Dermis blood vessel endothelial cell (primary cell): ENCODE results near the gene HOXA9. TPM values are rescaled to one million over a fixed set of nuclear protein-coding genes. Genes with fewer than 3 reads are reported as not detected.

Experiments
- DNase-seq: peaks from one replicate; pipeline ENCODE4 v3.0.0; 2010
- total RNA-seq: library from RNA; depleted of rRNA; stranded (reverse); fragments of >200 nt; gene quantifications from 2 replicates; pipeline ENCODE4 v1.2.3, GENCODE V29; 2014

HOXA9 gene
- total RNA-seq, 1 donor from 2014 or later = 9.0 TPM

DNA sequence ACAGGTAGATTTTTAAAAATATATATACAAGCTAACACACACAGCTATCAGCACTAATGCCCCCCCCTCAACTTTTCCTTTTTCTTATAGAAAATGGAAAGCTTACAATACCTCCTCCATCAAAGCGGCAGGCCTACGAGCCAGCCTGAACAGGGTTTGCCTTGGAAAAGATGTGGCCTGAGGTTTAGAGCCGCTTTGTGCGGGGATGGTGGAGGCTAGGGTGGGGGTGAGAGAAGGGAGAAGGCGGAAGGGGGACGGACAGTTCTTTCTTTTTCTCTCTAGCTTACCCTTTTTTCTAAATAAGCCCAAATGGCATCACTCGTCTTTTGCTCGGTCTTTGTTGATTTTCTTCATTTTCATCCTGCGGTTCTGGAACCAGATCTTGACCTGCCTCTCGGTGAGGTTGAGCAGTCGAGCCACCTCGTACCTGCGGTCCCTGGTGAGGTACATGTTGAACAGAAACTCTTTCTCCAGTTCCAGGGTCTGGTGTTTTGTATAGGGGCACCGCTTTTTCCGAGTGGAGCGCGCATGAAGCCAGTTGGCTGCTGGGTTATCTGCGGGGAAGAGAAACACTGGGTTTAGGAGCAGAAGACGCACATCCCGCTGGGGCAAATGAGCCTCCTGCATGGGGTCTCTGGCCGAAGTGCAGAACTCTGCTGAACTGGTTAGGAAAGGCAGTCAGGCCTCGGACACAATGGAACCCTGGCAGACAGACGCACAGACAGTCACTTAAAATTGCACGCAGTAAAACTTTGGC, 1.9 kb downstream of the HOXA9 start:
- no peak for DNase-seq

DNA sequence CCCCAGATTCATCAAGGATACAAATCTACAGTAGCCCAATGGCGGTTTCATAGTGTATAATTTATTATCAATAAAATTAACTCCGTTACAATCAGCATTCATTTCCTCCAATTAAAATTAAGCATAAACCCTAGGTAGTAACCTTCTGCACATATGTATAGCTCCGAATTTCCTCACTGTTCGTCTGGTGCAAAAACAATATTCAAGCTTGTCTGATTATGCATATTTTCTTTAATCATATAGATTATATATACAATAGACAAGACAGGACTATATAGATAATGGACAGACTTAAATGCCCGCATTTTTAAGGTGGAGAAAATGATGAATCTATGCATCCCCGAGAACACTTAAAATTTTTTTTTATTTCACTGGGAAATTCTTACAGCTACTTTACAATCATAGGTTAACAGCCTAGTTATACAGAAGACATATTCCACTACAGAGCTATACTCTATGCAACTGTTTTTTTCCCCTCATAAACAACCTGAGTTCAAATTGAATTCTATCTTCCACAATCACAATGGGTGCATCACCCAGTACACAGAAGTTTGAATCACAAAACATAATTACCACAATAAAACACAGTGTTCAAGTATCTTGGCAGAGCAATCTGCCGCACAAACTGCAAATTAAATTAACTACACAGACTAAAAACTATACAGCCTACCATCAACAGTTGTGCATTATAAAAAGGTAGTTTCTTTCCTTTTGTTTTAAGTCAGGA, 2.6 kb downstream of the HOXA9 start:
- DNase-seq = no peak

DNA sequence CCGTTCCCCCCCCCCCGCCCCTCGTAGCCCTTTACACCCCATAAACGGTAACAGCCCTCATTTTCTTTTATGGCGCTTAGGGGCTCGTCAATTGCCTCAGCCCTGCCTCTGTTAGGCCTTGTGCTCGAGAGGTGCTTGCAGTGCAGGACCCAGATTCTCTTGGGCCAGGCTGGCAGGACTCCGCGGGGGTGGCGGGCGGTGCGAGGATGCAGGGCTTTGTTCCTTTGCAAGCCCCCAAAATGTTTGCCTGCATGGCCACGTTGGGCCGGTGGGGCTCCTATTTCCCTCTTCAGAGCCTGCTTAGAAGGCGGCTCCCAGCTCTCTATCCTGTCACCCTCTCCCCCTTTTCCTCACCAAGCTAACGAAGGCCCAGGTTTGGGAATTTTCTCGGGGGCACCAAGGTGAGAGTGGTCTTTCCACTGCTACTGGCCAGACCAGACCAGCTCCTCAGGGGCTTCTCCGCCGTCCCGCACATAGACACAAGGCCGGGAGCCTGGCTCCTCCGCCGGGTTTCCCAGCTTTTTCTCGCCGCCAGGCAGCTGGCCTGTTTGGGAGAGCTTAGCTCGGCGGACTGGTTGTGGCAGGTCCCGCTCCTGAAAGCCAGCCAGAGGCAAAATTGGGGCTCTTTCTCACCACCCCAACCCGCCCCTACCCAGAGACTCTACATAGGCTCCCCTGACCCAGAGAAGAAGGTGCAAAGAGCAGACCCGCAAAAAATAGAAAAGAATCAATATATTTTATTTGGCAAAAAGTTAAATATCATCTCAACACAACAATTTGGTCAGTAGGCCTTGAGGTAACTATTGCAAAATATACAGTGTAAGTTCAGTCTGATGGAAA, 3.4 kb downstream of the HOXA9 start:
- DNase-seq = no peak

DNA sequence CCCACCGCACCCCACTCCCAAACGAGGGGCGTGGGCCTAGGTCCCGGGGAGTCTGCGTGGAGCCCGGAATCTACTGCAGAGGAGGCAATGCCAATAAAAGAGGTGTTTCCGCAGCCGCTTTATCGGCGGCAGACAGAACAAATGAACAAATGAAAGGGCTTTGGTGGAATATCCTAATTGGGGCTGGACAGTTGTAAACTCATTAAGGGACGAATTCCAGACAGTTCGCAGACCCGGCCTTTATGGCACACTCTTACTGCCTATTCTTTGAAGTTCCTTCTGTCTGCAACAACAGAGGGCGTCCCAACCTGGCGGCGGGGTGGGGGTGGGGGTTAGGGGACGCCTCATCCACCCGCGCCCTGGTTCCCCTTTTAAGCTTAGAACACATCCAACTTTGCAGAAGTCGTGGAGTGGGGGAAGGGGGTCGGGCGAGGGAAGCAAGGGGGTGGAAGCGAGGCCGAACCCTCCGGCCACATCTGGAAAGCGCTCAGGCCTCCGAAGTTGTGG, 4.1 kb downstream of the HOXA9 start:
- DNase-seq = no peak

DNA sequence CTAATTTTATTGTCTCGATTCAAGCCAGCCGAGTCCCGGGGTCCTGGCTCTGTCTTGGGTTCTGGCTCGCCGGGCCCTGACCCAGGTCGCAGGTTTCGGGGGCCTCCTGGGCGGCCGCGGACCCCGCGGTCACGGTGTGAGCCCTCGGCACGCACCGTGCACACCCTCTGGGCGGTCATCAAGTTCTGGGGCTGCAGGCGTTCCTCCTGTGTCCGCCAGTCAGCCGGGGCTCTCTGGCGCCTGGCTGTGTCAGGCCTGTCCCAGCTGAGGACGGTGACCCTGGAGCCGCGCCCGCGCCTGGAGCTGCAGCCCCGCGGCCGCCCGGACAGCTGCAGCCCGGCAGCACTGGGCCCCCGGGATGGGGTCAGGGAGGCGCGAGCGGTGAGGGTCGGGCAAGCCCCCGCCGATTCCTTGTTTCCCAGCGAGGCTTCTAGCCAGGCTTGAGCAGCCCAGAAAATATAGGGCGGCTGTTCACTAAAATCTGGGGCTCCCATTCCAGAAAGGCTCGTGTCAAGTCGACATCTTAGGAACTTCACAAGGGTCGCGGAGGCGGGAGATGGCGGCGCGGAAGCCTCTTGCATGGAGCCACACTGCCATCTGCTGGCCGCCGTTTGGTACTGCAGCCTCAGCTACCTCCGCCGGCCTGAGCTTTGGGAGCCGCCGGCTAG, 4.7 kb downstream of the HOXA9 start:
- peak; percentile 95 for DNase-seq

DNA sequence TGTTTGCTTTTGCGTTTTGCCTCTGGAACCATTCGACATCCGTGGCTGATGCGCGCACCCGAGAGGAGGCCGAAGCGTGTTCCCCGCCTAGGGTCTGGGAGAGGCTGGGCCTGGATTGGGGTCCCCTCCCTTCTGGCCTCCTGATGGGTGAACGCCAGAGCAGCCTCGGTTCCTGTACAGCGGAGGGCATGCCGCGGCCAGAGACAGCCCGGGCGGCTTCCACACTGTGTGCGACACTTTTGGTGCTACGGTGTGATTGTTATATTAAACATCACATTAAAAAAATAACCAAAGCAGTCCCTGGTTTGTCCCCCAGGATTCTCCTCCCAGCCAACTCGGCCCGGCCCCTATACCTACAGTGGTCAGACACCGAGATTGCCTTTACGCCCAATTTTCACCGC, 5.2 kb downstream of the HOXA9 start:
- no peak for DNase-seq

DNA sequence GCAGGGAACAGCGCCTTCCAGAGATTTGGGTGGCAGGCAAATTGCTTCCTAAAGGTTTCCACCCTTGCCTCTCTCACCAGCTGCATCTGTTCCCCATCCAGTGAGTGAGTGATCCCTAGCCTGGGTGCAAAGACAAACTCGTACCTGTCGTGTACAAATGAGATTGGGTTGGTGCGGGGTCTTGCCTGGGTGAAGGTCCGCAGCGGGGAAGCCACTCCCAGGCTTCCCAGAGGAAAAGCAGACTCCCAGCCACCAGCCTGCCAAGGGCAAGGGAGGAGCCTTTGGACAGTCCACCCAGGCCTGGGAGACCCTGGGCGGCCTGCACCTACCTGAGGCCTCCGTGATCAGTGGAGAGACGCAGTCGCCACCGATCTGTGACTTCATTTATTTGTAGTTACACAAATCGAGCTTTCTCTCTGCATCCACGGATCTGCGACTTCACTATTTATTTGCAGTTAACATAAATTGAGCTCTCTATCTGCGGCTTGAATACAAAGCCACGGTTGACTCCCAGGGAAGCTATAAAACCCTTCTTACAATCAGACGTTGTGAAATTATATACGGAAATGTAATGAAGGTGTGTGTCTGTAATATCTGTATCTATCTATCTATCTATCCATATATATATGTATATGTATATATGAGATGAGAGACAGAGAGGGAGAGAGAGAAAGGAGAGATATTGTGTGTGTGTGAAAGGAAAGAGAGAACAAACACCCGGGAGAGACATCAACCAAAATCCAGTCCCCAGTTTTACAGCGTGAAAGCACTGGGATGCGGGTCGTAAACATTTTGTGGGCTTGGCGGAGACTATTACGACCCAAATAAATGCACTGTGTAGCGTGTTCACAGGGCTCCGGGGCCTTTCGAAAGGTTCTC, 5.8 kb downstream of the HOXA9 start:
- DNase-seq = no peak

DNA sequence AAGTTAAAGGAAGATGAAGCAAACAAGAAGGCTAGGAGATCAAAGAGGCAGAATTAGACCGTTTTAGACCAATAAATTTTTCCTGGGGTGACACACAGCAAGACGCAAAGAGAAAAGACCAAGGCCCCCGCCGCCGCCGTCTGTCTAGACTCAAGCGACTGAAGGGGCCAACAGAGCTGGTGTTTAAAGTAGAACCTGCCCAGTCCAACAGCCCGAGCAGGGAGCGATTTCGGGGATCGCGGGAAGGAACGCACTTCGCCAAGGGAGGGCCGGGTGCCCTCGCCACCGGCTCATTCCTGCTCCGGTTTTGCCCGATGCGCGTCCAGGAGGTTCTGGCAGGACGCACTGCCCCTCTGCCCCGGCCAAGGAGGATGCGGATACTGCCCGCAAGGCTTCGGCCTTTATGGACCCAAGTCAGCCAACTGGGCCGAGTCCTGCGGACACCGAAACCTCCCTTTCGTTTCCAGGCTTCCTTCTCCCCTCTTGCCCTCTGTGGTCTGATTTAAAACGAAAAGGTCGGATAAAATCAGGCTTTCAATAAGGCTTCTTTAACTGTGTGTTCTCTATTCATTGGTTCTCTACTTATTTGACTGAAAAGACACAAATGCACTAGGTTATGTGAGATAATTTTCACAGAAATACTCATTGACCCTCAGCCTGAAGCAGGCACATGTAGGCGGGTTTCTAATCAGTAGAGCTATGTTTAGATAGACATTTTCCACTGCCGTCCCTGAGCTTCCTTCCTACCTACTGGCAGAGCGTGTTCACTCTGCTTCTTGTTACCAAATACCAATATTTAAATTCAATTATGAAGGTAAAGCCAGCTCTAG, 6.7 kb downstream of the HOXA9 start:
- no peak for DNase-seq

DNA sequence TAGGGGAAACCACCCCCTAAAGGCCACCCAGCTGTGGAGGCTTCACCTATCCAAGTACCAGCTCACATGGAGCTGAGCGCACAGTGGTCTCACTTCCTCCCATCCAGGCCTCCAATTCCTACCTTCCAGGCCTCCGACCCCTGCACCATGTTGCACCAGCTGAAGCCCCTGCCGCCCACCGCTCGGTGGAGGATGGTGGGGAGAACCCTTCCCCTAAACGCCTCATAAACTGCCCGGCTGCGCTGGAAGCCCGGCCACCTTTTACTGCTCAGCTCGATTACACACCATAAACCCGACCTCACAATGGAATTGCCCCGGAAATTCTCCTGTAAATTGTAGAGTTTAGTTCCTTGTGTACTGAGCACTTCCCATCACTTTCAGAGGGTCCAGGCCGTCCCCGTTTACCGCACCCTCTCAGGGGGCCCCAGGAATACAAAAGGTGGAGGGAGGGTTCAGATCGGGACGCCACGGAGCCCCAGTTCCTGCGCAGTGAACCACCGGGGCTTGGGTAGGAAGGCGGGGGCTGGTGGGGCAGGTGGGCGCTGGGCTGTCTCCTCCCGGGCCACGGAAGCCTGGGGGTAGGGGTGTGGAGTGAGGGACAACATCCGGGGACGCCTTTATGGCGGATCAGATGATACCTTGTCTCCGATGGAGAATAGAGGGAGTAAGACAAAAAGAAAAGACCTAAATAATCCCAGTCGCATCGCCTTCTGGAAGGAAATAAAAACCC, 7.5 kb downstream of the HOXA9 start:
- DNase-seq = no peak

DNA sequence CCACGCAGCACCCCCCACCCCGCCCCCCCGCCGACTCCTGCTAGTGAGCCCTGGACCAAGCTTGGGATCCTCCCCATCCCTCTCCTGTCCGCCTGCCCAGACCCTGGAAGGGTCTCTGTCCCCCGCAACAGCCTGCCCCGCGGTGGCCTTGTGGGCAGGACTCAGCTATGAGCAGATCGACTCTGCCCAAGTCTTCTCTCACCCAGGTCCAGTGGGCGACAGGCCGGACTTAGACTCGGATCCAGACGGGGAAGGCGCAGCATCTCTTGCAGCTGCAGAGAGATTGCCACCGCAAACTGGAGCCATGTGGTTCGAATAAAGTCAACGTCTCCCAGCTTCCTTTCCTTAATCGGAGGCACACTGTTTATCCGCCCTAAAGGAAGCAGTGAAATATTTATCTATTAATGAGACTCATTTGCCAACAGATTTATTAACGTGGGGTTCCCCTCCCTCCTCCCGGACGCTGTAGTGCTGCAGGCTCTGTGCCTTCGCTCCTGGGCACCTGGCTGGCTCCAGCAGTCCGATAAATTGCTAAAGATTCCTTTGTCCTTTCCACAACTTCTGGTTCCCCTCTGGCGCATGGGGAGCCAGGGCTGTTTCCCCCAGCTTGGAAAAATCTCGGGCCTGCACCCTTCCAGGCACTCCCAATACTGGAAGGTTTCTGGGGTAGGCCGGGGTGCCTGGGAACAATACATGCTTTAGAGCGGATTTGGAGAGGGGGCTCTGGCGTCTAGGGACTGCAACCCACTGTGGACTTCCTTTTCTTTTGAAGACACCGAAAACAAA, 8.2 kb downstream of the HOXA9 start:
- no peak for DNase-seq

DNA sequence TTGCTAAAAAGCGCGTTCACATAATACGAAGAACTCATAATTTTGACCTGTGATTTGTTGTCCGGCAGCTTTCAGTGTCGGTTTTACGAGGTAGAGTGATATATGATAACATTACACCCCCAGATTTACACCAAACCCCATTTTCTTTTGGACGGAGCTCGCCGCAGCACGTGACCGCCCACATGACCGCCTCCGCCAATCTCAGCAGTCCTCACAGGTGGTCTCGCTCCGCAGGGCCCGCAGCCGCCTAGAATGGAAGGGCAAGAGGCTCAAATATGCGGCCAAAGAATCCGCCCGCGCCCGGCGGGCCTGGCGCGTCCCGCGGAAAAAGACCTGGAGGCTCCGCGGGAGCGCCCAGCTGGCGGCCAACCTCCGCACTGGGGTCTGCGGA, 8.8 kb downstream of the HOXA9 start, which contains the start of gene HOXA7:
TSS of gene HOXA7 (minus strand) at position 168 of the 391 bp plus-strand sequence. CDS start at position 38, 130 bp downstream.
- DNase-seq = peak; percentile 90

DNA sequence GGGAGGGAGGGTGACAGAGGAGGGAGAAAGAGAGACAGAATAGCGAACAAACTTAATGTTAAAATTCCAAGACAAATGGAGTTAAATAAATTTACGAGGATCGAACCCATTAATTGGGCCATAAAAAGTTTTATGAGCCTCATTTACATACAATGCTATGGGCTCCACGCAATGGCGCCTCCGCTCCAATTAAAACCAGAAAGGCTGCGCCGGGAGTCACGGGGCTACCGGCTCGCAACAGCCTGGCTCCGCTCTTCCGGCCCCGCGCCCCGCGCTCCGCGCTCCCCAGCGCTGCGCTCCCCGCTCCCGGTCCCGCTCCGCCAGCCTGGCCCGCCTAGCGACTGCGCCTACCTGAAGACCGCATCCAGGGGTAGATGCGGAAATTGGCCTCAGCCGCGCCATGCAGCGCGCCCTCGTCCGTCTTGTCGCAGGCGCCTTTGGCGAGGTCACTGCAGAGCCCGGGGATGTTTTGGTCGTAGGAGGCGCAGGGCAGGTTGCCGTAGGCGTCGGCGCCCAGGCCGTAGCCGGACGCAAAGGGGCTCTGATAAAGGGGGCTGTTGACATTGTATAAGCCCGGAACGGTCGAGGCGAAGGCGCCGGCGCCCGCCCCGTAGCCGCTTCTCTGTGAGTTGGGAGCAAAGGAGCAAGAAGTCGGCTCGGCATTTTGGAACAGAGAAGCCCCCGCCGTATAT, 9.4 kb downstream of the HOXA9 start:
- peak; percentile 80 for DNase-seq

DNA sequence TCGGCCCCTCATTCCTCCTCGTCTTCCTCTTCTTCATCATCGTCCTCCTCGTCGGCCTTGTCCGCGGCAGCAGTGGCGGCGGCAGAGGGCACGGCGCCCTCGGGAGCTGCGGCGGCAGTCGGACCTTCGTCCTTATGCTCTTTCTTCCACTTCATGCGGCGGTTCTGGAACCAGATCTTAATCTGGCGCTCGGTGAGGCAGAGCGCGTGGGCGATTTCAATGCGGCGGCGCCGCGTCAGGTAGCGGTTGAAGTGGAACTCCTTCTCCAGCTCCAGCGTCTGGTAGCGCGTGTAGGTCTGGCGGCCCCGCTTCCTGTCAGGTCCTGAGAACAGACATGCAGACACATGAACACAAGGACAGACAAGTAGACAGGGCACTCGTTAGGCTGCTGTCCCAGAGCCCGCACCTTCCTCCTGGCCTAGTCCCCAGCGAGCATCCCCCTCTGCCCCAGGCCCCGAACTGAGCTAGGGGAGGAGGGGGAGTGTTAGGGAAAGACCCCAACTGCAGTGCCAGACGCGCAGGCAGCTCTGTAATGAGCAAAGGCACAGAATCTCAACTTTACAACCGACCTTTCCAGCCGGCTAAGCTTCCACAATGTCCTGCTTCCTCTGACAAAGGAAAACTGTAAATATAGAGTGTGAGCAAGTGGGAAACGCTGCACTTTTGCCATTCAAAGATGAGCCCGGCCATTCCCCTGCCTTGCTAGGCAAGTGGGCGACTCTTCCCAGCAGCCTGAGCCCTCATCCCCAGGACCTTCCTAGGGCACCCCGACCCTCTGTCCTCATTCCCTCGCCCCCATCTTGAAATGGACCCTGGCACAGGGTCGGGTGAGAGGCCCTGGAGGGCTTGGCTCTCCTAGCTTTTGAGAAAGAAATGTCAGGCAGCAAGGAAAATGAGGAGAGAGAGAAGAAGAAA, 10.2 kb downstream of the HOXA9 start:
- DNase-seq = no peak

DNA sequence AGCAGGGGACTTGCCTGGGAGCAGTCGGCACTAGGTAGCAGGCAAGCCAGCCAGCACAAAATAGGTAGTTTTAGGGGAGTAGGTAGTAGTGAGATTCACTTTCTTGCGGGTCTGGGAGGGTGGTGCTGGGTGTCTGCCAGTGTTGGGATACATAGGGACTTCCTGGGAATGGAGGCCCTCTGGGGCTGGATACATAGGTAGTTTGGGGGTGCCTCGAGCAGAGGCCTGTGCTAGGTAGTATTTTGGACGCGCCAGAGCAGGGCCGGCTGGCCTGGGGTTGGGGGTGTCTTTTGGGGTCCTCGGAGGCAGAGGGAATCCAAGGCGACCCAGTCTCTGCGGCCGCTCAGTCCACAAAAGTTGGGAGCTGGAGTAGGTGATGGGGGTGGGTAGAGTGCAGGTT, 11.0 kb downstream of the HOXA9 start:
- no peak for DNase-seq

DNA sequence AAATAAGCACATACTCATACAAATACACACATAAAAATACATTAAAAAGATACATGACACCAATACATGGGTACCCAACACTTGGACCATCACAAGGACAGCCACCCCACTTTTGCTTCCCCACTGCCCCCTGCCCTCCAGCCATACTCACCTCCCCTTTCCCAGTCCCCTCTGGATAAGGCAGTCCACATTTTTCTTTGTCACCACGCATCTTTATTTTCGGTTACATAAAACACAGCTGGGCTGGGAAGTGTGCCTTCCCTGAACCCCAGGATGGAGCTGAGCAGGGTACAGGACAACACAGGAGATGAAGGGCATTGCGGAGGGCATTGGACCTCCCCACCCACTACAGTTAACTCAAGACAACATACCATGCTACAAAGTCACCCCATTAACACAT, 11.8 kb downstream of the HOXA9 start:
- no peak for DNase-seq

DNA sequence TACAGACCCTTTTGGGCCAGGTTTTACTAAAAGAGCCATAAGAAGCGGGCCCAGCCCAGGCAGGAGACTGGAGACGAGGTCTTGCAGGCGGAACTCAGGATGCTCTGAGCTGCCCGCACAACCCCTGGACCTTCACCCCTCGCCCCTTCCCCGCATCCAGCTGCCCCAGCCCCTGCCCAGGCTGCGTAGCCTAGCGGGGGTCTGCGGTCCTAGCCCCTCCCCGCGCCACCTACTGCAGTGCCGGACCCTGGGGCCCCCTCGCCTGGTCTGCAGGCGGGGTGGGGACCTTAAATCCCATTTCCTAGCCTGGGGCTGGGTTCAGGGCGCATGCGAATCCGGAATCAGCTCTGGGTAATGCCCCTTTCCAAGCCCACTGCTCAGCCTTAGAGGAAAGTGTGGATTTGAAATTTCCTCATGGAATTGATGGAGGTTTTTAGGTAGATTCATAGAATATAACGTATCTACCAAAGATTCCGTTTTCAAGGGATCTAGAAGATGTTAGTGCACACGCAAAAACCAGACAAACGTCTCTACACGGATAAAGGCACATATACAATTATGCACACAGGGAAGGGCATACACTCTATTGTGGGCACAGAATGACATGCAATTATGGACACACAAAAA, 12.4 kb downstream of the HOXA9 start:
- DNase-seq = no peak
